GM11168 (cell line): ENCODE data around the gene STK39.
"Not testable (repeated sequence)": the region's sequence is repeated elsewhere in the genome, so short reads cannot be mapped to it uniquely, and the experiment has no call there.

Experiments used
- in situ Hi-C: fragments of 300-500 bp; cut with MboI; formaldehyde crosslinking; loops from one replicate; pipeline ENCODE4 v1.12.0; 2022; ENCODE audit warnings: low sequenced_read_pairs; ENCODE audit not compliant: unreplicated experiment

STK39 gene

DNA sequence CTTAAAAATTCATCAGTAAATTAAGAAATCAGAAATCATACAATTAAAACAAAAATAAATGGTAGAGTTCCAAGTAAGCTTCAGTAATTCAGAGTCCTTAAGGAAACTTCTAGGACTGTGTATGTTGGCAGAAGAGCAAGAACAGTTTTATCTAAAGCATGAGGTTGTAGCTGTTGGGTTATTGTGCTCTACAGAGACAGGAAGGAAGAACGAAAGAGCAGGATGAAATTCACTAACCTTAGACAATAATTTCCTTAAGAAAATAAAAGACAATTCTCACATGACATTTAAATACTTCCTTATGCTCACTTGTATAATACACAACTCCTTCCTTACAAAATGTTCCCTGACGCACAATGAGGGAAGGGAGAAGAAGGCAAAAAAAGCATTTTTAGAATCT lies 133.4 kb downstream of the STK39 start:
- in situ Hi-C loops = loop anchor here (25.0 kb wide), 1 partner anchor 152 kb away; no protein-coding TSS in a partner anchor

DNA sequence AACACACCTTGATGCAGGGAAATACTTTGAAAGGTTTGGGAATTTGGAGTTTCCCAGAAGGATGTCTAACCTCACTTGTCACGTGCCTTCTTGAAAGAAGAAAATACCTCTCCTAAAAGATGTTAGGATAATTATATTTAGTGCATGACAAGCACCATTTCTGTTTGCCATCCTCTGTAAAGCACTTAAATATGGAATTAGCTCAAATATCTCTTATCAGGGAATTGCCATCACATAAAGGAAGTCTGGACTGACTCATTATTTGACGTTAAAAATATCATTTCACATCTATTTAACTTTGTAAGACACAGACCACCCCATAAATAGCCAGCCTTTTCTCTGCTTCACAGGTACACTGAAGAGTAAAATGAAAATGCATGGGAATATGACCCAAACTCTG lies 140.1 kb downstream of the STK39 start:
- in situ Hi-C loops = loop anchor here (25.0 kb wide), 1 partner anchor 145 kb away; no protein-coding TSS in a partner anchor

DNA sequence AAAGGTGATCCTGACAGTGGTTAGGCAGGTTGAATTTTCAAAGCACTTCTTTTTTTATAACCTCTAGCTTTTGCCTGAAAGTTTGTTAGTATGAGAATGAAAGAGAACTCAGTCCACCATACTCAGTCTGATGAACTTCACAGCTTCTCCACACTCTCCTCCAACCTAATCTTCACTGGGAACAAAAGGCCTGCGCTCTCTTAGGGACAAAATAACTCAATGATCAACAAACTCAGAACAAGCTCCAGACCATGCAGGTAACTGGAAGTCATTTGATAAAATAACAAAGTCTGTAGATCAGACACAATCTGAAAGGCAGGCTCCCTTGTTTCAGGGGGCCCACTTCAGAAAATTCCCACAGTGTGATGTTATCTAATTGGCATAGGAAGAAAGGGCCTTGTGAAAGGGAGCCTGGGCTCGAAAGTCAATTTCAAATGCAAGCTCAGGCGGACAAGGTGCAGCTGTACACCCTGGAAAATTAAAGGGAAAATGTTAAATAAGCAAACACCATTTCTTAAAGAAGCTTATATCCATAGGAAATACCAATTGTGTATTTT lies 142.2 kb downstream of the STK39 start:
- in situ Hi-C loops = loop anchor here (25.0 kb wide), 1 partner anchor 143 kb away; no protein-coding TSS in a partner anchor

GRCh38 chr2:168097431-168097830 lies 150.0 kb downstream of the STK39 start:
- in situ Hi-C loops = no loop called here

DNA sequence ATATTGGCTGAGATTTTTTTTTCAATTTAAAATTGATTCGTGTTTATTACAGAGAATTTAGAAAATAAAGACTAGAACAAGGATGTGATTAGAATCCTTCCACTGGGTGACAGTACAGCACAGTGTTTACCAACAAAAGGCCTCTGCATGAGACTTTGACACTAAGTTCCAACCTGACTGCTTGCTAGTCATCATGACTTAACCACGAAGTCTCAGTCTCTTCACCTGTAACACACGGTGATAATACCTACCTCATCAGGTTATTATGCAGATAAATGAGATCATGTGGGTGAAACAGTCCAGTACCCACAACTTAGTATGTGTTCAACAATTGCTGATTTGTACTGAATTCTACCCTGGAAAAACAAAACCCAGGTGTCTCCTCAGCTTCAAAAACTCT lies 151.2 kb downstream of the STK39 start:
- in situ Hi-C loops = no loop called here

GRCh38 chr2:168091986-168092385 lies 155.4 kb downstream of the STK39 start:
- in situ Hi-C loops = no loop called here

DNA sequence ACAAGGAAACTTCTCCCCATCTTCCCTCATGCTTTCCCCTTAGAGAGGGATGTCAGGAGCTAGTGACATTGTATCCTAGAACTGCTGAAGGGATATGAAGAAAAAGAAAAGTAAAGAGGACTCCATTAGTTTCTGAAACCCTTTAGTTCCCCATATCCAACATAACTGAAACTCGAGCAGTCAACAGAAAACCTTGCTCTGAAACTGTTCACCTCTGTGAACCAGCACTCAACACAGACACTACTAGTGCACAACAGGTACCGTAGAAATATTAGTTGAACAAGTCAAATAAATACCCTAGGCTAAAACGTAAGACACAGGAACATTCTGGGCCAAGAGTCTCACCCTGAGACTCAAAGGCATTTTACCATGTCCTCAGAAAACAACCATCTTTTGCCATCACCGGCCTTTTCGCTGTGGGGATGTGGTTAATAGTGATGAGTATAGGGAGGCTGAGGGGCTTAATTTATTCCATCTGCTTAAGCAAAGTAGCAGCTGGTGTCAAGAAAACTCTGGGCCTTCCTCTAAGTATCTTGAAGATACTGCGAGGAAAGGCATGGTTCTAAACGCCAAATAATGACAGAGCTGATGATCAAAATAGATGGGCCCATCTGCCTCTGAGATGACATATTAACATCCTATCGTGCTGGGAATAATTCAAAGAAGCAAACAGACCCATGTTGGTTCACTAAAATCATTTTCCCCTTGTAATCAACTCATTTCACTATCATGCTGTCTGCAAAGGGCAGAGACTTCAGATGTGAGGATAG lies 156.8 kb downstream of the STK39 start:
- in situ Hi-C loops = no loop called here

DNA sequence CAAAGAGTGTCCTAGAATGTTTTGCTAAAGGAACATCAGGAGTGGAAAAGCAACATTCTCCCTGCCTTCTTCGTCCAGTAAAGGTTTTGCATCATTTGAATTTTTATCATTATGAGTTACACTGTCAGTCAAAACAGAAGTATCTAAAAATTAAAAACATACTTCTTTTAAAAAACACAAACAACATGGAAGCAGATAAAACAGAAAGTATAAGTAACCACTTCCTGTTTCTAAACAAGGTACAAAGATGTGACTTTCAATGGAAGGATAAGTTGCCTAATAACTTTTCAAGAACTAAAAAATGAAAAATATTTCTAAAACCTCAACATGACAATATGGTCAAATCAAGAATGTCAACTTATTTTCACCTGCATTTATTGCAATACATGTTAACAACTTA lies 158.2 kb downstream of the STK39 start:
- in situ Hi-C loops = no loop called here

GRCh38 chr2:168087401-168087800 lies 160.0 kb downstream of the STK39 start:
- in situ Hi-C loops = no loop called here

DNA sequence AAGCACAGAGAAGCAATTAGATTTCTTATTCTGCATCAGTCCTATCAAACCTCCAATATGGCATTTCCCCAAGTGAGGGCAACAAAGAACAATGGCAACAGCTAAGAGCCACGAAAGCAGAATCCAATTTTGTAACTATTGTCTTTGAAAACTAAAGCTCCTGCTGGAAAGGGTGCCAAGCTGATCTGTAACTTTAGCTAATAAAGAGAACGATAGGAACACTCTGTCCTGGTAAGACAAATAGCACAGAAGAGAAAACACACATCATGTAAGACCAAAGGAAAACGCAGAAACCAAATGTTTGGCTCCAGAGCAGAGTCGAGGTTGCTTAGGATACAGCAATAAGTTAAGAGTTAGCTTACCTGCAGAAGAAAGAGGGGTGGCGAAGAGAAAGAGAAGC lies 160.5 kb downstream of the STK39 start:
- in situ Hi-C loops = no loop called here

DNA sequence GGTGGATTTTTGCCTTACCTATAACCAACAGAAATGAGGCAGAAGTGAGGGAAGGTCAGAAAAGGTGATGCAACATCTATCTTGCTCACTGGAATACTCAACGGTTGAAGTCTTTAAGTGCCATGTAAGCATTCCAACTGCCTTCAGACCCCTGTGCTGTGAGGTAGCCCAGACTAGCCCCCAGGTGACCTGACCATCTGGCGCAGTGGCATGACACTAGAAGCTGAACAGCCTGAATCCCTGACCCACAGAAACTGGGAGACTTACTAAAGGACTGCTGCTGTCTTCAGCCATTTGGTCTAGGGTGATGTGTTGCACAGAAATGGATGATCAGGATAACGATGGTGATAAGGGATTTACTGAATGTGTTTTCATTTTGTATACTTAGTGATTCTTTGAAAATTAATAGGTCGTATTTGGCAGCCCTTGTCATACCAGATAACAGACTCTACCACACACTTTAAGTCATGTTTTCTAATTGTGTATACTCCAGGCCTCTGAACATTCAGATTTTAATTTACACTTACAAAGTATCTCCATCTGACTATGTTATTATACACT lies 161.5 kb downstream of the STK39 start:
- in situ Hi-C loops = no loop called here

DNA sequence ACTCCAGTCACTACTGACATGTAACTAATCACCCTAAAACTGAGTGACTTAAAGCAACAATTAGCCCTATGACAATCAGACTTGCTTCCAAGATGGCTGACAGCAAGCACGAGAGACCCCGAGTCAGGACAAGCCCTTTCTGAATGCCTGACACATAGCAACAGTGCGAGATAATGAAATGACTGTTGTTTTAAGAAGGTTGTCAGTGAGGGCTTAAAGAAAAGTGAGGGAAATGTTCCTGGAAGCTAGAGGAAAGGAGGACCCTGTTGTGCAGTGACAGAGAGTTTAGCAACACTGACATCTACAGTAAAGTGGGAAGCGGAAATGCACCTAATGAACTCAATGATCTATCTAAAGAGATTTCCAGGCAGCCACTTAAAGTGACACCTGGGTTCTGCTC lies 163.1 kb downstream of the STK39 start:
- in situ Hi-C loops = no loop called here

- in situ Hi-C loops = not testable (repeated sequence)
Observed at GRCh38 chr2:168081452-168081851, 165.9 kb downstream of the STK39 start.

- in situ Hi-C loops = no loop called here
Observed at GRCh38 chr2:168079236-168079635, 168.2 kb downstream of the STK39 start.

GRCh38 chr2:168076731-168077130 lies 170.7 kb downstream of the STK39 start:
- in situ Hi-C loops = no loop called here

- in situ Hi-C loops = no loop called here
Observed at GRCh38 chr2:168075446-168075845, 171.9 kb downstream of the STK39 start.

- in situ Hi-C loops = no loop called here
Observed at GRCh38 chr2:168072626-168073303, 174.6 kb downstream of the STK39 start.

DNA sequence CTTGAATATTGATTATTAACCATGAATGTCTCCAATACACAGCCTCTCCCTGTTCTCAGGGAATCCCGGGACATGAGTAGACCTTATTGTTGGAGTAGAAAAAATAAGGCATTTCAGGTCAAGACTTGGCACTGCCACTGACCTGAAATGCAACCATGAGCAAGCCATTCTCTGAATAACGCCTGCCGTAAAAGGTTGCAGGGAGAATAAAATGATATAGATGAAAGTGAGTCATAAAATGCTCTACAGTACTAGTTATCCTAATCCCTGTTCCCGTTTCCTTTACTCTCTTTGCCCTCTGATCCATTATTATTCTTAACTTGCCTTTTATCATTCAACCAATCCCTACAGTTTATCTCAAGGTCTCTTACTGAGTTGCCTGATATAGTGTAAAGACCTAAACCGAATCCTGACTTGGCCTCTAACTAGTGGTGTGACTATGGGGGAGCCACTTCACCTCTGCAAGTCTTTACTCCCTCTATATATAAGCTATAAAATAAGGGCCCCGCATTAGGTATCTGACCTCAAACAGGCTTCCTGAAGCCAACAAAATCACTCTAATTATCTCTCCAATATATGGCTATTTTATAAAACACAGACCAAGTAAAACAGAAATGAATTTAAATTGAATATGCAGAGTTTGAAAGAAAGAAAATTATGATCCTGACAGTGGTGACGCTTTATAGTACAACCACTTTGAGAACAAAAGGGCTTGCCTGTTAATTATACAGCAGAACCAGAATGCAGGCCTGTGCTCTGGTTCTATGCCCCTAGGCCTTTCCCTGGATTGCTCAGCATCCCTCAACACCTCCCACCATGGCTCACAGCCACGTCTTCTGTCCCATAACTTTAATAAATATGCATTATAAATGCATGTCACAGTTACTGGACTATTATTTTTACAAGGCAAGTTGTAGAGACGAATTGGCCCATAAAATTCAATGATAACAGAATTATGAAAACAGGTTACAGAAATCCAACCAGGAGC lies 183.1 kb downstream of the STK39 start:
- in situ Hi-C loops = no loop called here

GRCh38 chr2:168062936-168063335 lies 184.5 kb downstream of the STK39 start:
- in situ Hi-C loops = no loop called here

- in situ Hi-C loops = no loop called here
Observed at GRCh38 chr2:168062054-168062453, 185.3 kb downstream of the STK39 start.
